DMS153 treated with DMSO at 0.1 percent for 48 hours (cell line): ENCODE measurements around the gene YWHAE.
"Not testable (repeated sequence)": the region's sequence is repeated elsewhere in the genome, so short reads cannot be mapped to it uniquely, and the experiment has no call there.

Experiments
- DNase-seq: peaks from one replicate; lab custom pipeline; 2025; ENCODE audit not compliant: unreplicated experiment; lab: John Stamatoyannopoulos, UW

YWHAE gene

DNA sequence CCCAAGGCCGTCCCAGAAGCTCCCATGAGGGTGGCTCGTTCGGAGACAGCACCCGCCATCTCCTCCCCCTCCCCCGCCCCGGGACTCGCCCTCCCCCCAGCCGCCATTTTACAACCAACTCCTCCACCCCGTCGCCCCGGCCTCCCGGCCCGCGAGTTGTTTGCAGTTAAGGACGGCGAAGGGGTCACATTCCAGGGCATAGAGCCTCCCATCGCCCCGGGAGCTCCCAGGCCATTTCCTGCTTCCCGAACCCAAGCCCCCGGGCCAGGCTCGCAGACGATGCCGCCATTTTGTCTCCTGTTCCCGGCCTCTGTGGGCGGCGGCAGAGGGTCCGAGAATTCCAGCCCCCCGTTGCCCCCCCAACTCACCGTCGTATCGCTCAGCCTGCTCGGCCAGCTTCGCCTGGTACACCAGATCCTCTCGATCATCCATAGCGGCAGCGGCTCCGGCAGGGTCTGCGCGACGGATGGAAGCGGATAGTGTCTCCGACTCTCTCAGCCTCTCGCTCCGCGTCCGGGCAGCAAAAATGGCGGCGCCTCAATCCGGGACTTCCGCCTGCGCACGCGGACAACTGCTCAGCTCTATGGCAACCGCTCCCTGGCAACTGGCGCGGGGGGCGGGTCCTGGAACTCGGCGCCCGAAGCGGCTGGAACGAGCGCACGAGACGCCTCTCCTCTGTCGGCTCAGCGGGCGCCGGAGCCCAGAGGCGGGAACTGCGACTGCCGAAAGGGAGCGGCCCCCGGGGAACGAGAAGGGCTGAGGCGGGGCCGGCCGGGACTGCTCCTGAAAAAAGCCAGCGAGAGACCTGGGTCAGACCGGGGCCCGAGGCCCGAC lies at the start of gene YWHAE:
YWHAE (minus strand) TSS at position 544 of the 834 bp plus-strand sequence; CDS start at position 432, 112 bp downstream.
- DNase-seq, result peak; percentile 65

- DNase-seq, result no peak
Observed at GRCh38 chr17:1449412-1449967, 49.5 kb upstream of the YWHAE start.

DNA sequence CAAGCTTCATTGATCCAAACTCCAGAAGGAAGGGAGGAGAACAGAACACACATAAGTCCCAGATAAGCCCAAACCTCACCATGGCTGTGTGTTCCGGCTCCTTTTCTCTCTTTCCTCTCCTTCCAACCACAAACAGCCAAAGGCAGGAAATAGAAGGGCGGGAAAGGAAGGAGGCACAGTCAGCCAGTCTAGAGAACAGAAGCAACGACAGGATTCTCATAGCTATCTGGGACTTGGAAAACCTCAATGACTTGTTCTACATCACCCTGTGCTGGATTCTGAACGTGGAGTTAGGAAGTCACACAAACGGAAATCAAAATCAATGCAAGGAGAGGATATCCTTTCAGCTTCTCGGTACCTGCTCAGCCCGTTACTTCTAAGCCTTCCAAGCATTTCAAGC lies 47.0 kb upstream of the YWHAE start:
- DNase-seq, result no peak

DNA sequence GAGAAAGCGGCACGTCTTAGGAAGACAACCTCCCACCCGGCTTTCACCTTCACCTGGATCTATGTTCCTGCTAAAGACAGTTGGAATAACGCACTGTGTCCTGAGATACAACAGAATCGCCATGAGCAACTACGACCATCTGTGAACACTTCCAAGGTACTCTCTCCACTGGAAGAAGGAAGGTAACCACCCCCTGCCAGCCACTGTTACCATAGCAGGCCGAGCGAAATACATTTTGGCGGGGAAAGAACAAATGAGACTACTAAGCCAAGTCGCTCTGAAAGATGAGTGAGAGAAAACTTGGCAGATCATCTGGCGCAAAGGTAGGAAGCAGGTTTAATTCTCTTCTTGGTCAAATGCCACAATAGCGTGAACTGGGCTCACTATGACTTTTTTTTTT lies 46.2 kb upstream of the YWHAE start:
- no peak for DNase-seq

DNA sequence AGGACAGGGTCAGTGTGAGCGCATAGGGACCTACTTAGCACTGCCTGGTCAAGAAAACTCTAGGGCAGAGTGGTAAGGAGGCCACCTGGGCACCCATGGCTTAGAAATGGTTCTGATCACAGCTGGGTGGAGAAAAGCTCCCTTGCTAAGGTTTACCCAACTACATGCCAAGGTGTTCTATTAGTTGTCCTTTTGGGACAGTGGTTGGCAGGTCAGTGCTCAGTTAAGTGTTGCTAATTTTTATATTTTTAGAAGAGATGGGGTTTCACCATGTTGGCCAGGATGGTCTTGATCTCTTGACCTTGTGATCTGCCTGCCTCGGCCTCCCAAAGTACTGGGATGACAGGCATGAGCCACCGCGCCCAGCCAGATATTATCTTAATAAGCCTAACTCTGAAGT lies 45.7 kb upstream of the YWHAE start:
- DNase-seq, result not testable (repeated sequence)

DNA sequence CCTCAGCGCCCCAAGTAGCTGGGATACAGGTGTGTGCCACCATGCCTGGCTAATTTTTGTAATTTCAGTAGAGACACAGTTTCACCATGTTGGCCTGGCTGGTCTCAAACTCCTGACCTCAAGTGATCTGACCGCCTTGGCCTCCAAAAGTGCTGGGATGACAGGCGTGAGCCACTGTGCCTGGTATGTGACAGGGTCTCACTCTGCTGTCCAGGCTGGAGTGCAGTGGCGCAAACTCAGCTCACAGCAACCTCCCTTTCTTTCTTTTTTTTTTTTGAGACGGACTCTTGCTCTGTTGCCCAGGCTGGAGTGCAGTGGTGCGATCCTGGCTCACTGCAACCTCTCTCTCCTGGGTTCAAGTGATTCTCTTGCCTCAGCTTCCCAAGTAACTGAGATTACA lies 42.7 kb upstream of the YWHAE start:
- DNase-seq, result not testable (repeated sequence)

GRCh38 chr17:1442187-1442586 lies 42.2 kb upstream of the YWHAE start:
- DNase-seq, result no peak

DNA sequence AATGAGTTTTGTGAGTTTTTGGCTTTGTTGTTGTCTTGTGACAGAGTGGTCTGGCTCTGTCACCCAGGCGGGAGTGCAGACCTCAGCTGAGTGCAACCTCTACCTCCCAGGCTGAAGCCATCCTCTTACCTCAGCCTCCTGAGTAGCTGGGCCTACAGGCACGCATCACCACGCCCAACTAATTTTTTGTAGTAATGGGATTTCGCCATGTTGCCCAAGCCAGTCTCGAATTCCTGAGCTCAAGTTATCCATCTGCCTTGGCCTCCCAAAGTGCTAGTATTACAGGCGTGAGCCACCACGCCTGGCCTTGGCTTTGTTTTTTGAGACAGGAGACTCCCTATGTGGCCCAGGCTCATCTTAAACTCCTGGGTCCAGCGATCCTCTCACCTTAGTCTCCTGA lies 40.9 kb upstream of the YWHAE start:
- DNase-seq, result no peak

DNA sequence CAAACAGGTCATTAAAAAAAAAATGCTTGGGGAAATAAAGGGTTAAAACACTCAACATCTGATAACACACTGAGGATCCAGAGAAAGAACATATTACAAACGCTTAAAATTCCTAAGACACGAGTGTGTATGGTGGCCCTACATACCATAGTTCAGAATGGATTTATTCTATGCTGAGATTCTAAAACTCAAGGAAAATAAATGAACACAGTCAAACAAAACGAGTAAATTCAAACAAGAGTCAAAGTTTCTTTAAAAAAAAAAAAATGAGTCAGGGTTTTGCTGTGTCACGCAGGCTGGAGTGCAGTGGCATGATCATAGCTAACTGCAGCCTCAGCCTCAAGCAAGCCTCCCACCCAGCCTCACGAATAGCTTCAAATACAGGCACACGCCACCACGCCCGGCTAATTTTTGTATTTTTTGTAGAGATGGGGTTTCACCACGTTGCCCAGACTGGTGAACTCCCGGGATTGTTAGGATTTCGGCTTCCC lies 38.6 kb upstream of the YWHAE start:
- no peak for DNase-seq

DNA sequence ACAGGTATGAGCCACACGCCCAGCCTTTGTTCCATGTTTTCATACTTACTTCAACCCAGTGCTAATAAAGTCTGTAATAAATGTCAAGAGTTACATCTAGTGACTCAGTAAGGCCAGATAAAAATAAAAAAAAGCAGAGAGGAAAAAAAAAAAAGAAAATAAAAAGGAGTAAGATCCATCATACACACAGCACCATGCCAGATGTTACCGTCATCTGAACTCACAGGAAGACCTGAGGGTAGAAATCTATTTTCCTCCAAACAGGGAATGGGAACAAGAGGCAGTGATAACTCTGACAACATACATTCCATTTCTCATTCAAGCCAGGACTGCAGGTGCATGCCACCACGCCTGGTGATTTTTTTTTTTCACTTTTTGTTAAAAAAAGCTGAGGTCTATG lies 35.3 kb upstream of the YWHAE start:
- no peak for DNase-seq

- DNase-seq, result no peak
Observed at GRCh38 chr17:1434150-1434549, 34.1 kb upstream of the YWHAE start.

DNA sequence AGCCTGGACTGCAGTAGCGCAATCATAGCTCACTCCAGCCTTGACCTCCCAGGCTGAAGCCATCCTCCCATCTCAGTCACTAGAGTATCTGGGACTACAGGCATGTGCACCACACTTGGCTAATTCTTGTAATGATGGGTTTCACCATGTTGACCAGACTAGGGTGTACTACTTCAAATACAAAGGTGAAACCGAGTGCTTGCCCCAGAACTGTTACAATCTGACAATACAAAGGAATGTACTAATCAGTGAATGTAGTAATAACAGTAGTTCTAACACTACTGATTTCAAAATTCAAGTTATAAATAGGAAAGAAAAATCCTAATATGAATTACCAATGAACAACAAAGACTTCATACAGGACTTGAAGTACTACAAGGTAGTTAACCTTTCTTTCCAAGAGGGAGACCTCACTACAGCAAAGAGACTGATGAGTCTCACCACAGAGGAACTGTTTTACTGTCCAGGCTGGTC lies 31.6 kb upstream of the YWHAE start:
- no peak for DNase-seq

GRCh38 chr17:1423456-1424135 lies 23.6 kb upstream of the YWHAE start:
- DNase-seq, result no peak

DNA sequence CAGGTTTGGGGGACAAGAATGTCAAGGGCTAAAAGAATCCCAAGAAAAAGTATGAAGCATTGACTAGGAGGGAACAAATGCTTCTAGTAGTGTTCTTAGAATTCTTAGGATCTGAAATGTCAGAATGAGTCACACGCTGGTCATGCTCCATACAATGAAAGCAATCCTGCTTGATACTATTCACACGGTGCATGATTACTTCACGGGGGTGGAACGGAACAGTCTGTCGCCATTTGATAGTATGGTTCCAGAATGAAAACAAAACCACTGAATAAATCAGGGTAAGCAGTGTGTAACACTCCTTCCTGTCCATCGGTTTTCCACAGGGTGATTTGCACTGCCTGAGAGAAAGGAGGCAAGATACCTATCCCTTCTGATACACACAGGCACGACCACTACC lies 22.9 kb upstream of the YWHAE start:
- no peak for DNase-seq

- no peak for DNase-seq
Observed at GRCh38 chr17:1421470-1421869, 21.4 kb upstream of the YWHAE start.

GRCh38 chr17:1420981-1421380 lies 21.0 kb upstream of the YWHAE start:
- no peak for DNase-seq

DNA sequence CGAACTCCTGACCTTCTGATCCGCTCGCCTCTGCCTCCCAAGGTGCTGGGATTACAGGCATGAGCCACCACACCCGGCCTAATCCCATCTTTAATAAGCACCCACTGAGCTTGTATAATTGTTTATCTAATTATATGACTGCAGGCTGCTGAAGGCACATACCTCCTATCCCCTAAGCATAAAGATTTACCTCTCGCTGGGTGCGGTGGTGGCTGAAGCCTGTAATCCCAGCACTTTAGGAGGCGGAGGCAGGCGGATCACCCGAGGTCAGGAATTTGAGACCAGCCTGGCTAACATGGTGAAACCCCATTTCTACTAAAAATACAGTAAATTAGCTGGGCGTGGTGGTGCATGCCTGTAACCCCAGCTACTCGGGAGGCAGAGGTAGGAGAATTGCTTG lies 20.1 kb upstream of the YWHAE start:
- DNase-seq, result no peak

DNA sequence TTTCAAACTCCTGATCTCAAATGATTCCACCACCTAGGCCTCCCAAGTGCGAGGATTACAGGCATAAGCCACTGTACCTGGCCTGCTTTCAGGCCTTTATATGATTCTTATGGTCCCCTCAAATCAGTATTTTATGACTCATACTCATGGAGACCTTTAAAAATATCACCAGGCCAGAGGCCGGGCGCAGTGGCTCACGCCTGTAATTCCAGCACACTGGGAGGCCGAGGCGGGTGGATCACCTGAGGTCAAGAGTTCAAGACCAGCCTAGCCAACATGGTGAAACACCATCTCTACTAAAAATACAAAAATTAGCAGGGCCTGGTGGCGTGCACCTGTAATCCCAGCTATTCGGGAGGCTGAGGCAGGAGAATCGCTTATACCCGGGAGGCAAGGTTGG lies 18.5 kb upstream of the YWHAE start:
- DNase-seq, result not testable (repeated sequence)

- DNase-seq, result no peak
Observed at GRCh38 chr17:1416414-1416813, 16.4 kb upstream of the YWHAE start.

- DNase-seq, result no peak
Observed at GRCh38 chr17:1414634-1415033, 14.6 kb upstream of the YWHAE start.

GRCh38 chr17:1414001-1414574 lies 14.1 kb upstream of the YWHAE start:
- no peak for DNase-seq
